Measurements from ENCODE around the gene SEC61G. TPM values are rescaled to one million over a fixed set of nuclear protein-coding genes. Genes with fewer than 3 reads are reported as not detected.

Gene SEC61G
- polyA plus RNA-seq, 1 of the 3 experiments (the other 2 are of a cell fraction): 229 TPM

GRCh38 chr7:54774785-54775740 lies 16.1 kb upstream of the SEC61G start (continued):
- TF ChIP-seq EP300 (IDR thresholded peaks at IDR 0.05; ENCODE audit: borderline replicate concordance in 1 of 2, low read depth in 1 of 2, low read length in 1 of 2): no peak
- TF ChIP-seq CTCF (IDR thresholded peaks at IDR 0.05): no peak
- TF ChIP-seq FOXJ3 (CRISPR knock-in tag; IDR thresholded peaks at IDR 0.05): no peak
- no peak for TF ChIP-seq RAD21 (IDR thresholded peaks at IDR 0.05; ENCODE audit: low read length)
- TF ChIP-seq GATA2 (CRISPR knock-in tag; IDR thresholded peaks at IDR 0.05): no peak
- no peak for TF ChIP-seq MEF2A (IDR thresholded peaks at IDR 0.05; ENCODE audit: borderline replicate concordance, low read depth)
- TF ChIP-seq TEAD4 (IDR thresholded peaks at IDR 0.05; ENCODE audit: borderline replicate concordance, insufficient read depth): no peak
- TF ChIP-seq TCF12 (IDR thresholded peaks at IDR 0.05): no peak

DNA sequence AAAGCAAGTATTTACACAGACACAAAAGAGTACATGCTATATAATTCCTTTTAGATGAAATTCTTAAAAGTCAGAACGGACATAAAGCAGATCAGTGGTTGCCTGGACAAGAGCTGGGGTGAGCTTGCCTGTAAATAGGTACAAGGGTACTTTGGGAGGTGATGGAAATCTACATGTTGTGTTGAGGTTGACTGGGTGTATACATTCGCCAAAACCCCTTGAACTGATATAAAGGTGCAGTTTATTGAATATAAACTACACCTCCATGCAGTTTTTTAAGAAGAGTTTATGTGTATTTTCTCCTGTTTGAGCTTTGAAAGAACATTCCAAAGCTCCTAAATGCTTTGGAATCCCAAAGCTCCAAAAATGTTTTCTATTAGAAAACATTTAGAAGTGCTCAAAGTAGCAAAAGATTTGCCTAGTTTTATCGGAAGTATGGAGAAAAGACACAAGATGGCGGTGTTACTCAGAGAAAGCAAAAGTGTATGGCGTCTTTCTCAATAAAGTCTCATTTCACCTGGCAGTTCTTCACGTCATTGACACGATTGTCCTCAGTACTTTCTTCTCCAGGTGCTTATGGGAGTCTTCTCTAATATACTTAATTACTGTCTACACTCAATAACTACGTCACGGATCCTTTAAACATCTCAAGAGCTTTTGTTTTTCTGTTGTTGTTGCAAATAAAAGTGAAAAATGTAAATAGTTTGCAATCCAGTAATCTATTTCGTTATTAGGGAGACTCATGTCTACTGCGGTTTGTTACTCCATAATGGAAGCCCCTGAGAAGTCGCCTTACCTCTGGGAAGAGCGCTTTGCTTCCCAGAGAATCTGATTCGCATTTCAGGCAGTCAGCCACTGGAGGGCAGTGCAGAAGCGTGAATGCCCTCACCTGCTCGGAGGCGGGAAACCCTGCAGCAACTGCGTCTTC lies 14.7 kb upstream of the SEC61G start:
- no peaks in the 10 kb centered on the region for H3K27me3 ChIP-seq (ENCODE audit: insufficient read depth)
- H3K4me1 ChIP-seq (ENCODE audit: control insufficient read depth in 1 of 2, insufficient read depth in 2 of 2, low read depth in 1 of 2, low read length in 1 of 2): 0 out of 4 replicates have a peak, but pooled peaks cover 0 to 6% of the 10 kb centered on the region in 2 experiments
- H2AFZ ChIP-seq (ENCODE audit: low read depth): peak overlapping the region; percentile 91
- 13% methylated on average over 18 of the region's 18 CpGs for WGBS (ENCODE audit: low lambda C conversion rate)
- H3K79me2 ChIP-seq (ENCODE audit: insufficient read depth): no peaks in the 10 kb centered on the region
- H3K4me3 ChIP-seq (ENCODE audit: low read depth in 2 of 2, low read length in 1 of 2): peak overlapping the region; percentile 53 to 57
- H3K36me3 ChIP-seq (replicated peaks in 1 of 2; ENCODE audit: control insufficient read depth in 1 of 2, insufficient read depth in 2 of 2, low read length in 1 of 2): no peaks in the 10 kb centered on the region
- CTCF ChIA-PET: interaction anchor here (0.6 to 42.7 kb wide), 98 partner anchors 9 to 1193 kb away, joined by 3 to 1068 read pairs (median 4); partner anchors contain the start of genes EGFR, LANCL2 and SEC61G
- POLR2A ChIA-PET: no interaction called here
- peak overlapping the region; percentile 46; the same call in 1 of the 2 replicates for H3K9ac ChIP-seq
- DNase-seq: peak; percentile 80
- peak overlapping the region; percentile 73 for H3K4me2 ChIP-seq
- H3K27ac ChIP-seq (ENCODE audit: low read depth in 2 of 2, low read length in 1 of 2): peak overlapping the region; percentile 41 to 49; a peak in 2 of 4 replicates
- H3K9me3 ChIP-seq: no peaks in the 10 kb centered on the region
- no peaks in the 10 kb centered on the region for H4K20me1 ChIP-seq (ENCODE audit: insufficient read depth)
- peaks cover 5% of the 10 kb centered on the region for H3F3A ChIP-seq (replicated peaks; ENCODE audit: insufficient read depth)
- H3K9me2 ChIP-seq: no peaks in the 10 kb centered on the region
- TF ChIP-seq EZH2phosphoT487 (IDR thresholded peaks at IDR 0.05; ENCODE audit: borderline replicate concordance, low read depth) (no peak), MEF2A (IDR thresholded peaks at IDR 0.05; ENCODE audit: borderline replicate concordance, low read depth) (no peak), FOXM1 (IDR thresholded peaks at IDR 0.05; ENCODE audit: low read depth) (no peak), RCOR1 (IDR thresholded peaks at IDR 0.05; ENCODE audit: low read length) (peak; percentile 52; the same call in 1 of the 2 replicates), NRF1 (IDR thresholded peaks at IDR 0.05; ENCODE audit: low read depth, low read length) (no peak), USF2 (IDR thresholded peaks at IDR 0.05; ENCODE audit: borderline replicate concordance, low read depth, low read length) (no peak), FOSL2 (IDR thresholded peaks at IDR 0.05; ENCODE audit: borderline replicate concordance, low read depth) (no peak), MXI1 (IDR thresholded peaks at IDR 0.05; ENCODE audit: low read depth, low read length) (no peak), YY1 (IDR thresholded peaks at IDR 0.05; ENCODE audit: low read depth) (0 out of 2 replicates have a peak, but pooled peaks have one; percentile 67), SMC3 (IDR thresholded peaks at IDR 0.05; ENCODE audit: low read depth, low read length) (peak; percentile 98), NFIC (IDR thresholded peaks at IDR 0.05; ENCODE audit: borderline replicate concordance) (no peak), POLR2AphosphoS5 (IDR thresholded peaks at IDR 0.05; ENCODE audit: low read depth, low read length) (no peak), CTCF (IDR thresholded peaks at IDR 0.05) (peak; percentile 99), GABPA (IDR thresholded peaks at IDR 0.05; ENCODE audit: low read depth) (no peak), SIN3A (IDR thresholded peaks at IDR 0.05; ENCODE audit: borderline replicate concordance, low read depth, low read length) (0 out of 2 replicates have a peak, but pooled peaks have one; percentile 53), RFX5 (IDR thresholded peaks at IDR 0.05; ENCODE audit: low read length) (no peak), ELF1 (IDR thresholded peaks at IDR 0.05) (no peak)
